GM12878 (cell line): ENCODE measurements around the gene ASB8. TPM values are rescaled to one million over a fixed set of nuclear protein-coding genes. Genes with fewer than 3 reads are reported as not detected.

Experiments used
- BMI1 ChIP-seq: fragments of 450-650 bp; IDR thresholded peaks from 2 replicates; pipeline ENCODE4 v1.6.1; 2016; ENCODE audit warnings: mild to moderate bottlenecking, moderate library complexity, borderline replicate concordance
- EED ChIP-seq: sonication (generic); IDR thresholded peaks from 2 replicates; pipeline ENCODE4 v1.6.1; 2016; ENCODE audit warnings: antibody characterized with exemption, low read depth
- ESRRA ChIP-seq: IDR thresholded peaks from 2 replicates; pipeline ENCODE4 v1.6.1; 2012; ENCODE audit warnings: mild to moderate bottlenecking, low read length, improper control_type of control experiment
- RB1 ChIP-seq: fragments of 450-650 bp; formaldehyde crosslinking; IDR thresholded peaks from 2 replicates; pipeline ENCODE4 v1.6.1; 2017; ENCODE audit warnings: mild to moderate bottlenecking, borderline replicate concordance
- SMAD5 ChIP-seq: IDR thresholded peaks from 2 replicates; pipeline ENCODE4 v1.6.1; 2016; ENCODE audit warnings: antibody characterized with exemption, low read depth
- TAF1 ChIP-seq: IDR thresholded peaks from 2 replicates; pipeline ENCODE4 v1.6.1; 2011; ENCODE audit warnings: mild to moderate bottlenecking, low read depth, low read length, borderline replicate concordance
- TCF7 ChIP-seq: IDR thresholded peaks from 2 replicates; pipeline ENCODE4 v1.6.1; 2014; ENCODE audit warnings: antibody characterized with exemption, borderline replicate concordance
- ZNF24 ChIP-seq: fragments of 450-650 bp; IDR thresholded peaks from 2 replicates; pipeline ENCODE4 v1.6.1; 2017; ENCODE audit warnings: antibody characterized with exemption, mild to moderate bottlenecking
- polyA plus RNA-seq, 11 experiments: library from polyadenylated mRNA; depleted of rRNA in 4 of 11; unstranded in 6 of 11; stranded (reverse) in 5 of 11; fragments of >200 nt; fragmentation: Nextera tagmentation in 4 of 11; fragmentation: Illumina TruSeq in 1 of 11; extraction: Ambion mirVana in 4 of 11; extraction: Trizol in 1 of 11; gene quantifications; 1 replicate in 1 of 11; 2 replicates in 10 of 11; pipeline versions ENCODE4 v1.2.1 to v1.2.3, GENCODE V29; 2011 to 2016; ENCODE audit warnings: inconsistent platforms in 2 of 11, missing spikeins in 2 of 11, low read depth in 1 of 11
- total RNA-seq, 4 experiments: library from RNA; depleted of rRNA in 3 of 4; stranded (reverse); fragments of >200 nt in 3 of 4; fragmentation: Illumina TruSeq in 1 of 4; extraction: Trizol in 1 of 4; gene quantifications; 2 replicates each; pipeline versions ENCODE4 v1.2.1 to v1.2.3, GENCODE V29; 2013 to 2021
- TF ChIP-seq, protein P1 (sequence below): IDR thresholded peaks from 2 replicates; pipeline ENCODE4 v1.6.1; 2012; ENCODE audit warnings: mild to moderate bottlenecking, low read depth, low read length
- TF ChIP-seq, protein P2 (sequence below): fragments of 450-650 bp; formaldehyde crosslinking; IDR thresholded peaks from 2 replicates; pipeline ENCODE4 v1.4.0; 2022; ENCODE audit warnings: mild to moderate bottlenecking, moderate library complexity
- TF ChIP-seq, protein P3 (sequence below): fragments of 450-650 bp; IDR thresholded peaks from 2 replicates; pipeline ENCODE4 v1.6.1; 2016; ENCODE audit warnings: mild to moderate bottlenecking

The ASB8 gene
- total and polyA plus RNA-seq, 10 of the 15 experiments (the other 5 are each of a cell fraction or from before 2014, with no cell fraction given), result 23.7 to 48.0 (median 29.1) TPM

DNA sequence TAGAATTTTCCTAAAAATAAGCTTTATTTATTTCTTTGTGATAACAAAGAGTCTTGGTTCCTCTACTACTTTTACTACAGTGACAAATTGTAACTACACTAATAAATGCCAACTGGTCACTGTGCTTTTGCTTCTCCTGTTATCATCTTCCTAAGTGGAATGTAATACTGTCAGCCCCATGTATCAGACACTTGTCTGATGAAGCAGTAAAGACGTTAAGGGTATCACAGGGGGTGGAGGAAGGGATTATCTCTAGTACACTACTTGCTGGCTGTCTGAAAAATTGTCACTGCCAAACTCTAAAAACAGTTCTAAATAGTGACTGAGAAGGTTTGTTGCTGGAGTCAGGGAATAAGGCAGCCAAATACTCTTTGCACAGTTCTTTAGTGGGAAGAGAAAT lies 11.3 kb downstream of the ASB8 start (continued):
- TF ChIP-seq, protein P1, sequence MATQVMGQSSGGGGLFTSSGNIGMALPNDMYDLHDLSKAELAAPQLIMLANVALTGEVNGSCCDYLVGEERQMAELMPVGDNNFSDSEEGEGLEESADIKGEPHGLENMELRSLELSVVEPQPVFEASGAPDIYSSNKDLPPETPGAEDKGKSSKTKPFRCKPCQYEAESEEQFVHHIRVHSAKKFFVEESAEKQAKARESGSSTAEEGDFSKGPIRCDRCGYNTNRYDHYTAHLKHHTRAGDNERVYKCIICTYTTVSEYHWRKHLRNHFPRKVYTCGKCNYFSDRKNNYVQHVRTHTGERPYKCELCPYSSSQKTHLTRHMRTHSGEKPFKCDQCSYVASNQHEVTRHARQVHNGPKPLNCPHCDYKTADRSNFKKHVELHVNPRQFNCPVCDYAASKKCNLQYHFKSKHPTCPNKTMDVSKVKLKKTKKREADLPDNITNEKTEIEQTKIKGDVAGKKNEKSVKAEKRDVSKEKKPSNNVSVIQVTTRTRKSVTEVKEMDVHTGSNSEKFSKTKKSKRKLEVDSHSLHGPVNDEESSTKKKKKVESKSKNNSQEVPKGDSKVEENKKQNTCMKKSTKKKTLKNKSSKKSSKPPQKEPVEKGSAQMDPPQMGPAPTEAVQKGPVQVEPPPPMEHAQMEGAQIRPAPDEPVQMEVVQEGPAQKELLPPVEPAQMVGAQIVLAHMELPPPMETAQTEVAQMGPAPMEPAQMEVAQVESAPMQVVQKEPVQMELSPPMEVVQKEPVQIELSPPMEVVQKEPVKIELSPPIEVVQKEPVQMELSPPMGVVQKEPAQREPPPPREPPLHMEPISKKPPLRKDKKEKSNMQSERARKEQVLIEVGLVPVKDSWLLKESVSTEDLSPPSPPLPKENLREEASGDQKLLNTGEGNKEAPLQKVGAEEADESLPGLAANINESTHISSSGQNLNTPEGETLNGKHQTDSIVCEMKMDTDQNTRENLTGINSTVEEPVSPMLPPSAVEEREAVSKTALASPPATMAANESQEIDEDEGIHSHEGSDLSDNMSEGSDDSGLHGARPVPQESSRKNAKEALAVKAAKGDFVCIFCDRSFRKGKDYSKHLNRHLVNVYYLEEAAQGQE, result no peak
- TF ChIP-seq TCF7 (no peak), BMI1 (no peak), SMAD5 (no peak), TAF1 (no peak), ZNF24 (no peak), EED (no peak), RB1 (no peak), ESRRA (no peak)
- TF ChIP-seq, protein P2, sequence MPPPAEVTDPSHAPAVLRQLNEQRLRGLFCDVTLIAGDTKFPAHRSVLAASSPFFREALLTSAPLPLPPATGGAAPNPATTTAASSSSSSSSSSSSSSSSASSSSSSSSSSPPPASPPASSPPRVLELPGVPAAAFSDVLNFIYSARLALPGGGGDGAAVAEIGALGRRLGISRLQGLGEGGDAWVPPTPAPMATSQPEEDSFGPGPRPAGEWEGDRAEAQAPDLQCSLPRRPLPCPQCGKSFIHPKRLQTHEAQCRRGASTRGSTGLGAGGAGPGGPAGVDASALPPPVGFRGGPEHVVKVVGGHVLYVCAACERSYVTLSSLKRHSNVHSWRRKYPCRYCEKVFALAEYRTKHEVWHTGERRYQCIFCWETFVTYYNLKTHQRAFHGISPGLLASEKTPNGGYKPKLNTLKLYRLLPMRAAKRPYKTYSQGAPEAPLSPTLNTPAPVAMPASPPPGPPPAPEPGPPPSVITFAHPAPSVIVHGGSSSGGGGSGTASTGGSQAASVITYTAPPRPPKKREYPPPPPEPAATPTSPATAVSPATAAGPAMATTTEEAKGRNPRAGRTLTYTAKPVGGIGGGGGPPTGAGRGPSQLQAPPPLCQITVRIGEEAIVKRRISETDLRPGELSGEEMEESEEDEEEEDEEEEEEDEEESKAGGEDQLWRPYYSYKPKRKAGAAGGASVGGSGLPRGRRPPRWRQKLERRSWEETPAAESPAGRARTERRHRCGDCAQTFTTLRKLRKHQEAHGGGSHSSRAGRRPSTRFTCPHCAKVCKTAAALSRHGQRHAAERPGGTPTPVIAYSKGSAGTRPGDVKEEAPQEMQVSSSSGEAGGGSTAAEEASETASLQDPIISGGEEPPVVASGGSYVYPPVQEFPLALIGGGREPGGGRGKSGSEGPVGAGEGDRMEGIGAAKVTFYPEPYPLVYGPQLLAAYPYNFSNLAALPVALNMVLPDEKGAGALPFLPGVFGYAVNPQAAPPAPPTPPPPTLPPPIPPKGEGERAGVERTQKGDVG (CRISPR knock-in tag), result no peak
- TF ChIP-seq, protein P3, sequence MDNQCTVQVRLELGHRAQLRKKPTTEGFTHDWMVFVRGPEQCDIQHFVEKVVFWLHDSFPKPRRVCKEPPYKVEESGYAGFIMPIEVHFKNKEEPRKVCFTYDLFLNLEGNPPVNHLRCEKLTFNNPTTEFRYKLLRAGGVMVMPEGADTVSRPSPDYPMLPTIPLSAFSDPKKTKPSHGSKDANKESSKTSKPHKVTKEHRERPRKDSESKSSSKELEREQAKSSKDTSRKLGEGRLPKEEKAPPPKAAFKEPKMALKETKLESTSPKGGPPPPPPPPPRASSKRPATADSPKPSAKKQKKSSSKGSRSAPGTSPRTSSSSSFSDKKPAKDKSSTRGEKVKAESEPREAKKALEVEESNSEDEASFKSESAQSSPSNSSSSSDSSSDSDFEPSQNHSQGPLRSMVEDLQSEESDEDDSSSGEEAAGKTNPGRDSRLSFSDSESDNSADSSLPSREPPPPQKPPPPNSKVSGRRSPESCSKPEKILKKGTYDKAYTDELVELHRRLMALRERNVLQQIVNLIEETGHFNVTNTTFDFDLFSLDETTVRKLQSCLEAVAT, result no peak
